Omental fat pad (tissue), 4 donors: ENCODE results near the gene DRD4. TPM values are rescaled to one million over a fixed set of nuclear protein-coding genes. Genes with fewer than 3 reads are reported as not detected.

Experiments
- ATAC-seq: fragments of 150-250 bp; one replicate; pipeline ENCODE4 v1.9.1; 2016; ENCODE audit warnings: mild to moderate bottlenecking, moderate library complexity; ENCODE audit not compliant: low FRiP score
- DNase-seq: peaks from one replicate; pipeline ENCODE4 v3.0.0-alpha.2; 2019; ENCODE audit warnings: low spot score
- CTCF ChIP-seq, 3 donors: fragments of 450-650 bp; IDR thresholded peaks; one replicate each; pipeline ENCODE4 v1.5.1; 2016 to 2017; ENCODE audit warnings: antibody characterized with exemption in 3 of 3, mild to moderate bottlenecking in 3 of 3, moderate library complexity in 2 of 3
- total RNA-seq, 4 donors: library from RNA; depleted of rRNA; stranded (reverse); fragments of >200 nt; gene quantifications; one replicate each; pipeline ENCODE4 v1.1.0, GENCODE V29; 2016

Gene DRD4
- total RNA-seq, 4 donors from 2014 or later, result 0.50 TPM; not detected in 3

- no peak for TF ChIP-seq CTCF (IDR thresholded peaks at IDR 0.05)
- ATAC-seq (no peak), DNase-seq (no peak)
Observed at GRCh38 chr11:623999-624704, 12.9 kb upstream of the DRD4 start.

DNA sequence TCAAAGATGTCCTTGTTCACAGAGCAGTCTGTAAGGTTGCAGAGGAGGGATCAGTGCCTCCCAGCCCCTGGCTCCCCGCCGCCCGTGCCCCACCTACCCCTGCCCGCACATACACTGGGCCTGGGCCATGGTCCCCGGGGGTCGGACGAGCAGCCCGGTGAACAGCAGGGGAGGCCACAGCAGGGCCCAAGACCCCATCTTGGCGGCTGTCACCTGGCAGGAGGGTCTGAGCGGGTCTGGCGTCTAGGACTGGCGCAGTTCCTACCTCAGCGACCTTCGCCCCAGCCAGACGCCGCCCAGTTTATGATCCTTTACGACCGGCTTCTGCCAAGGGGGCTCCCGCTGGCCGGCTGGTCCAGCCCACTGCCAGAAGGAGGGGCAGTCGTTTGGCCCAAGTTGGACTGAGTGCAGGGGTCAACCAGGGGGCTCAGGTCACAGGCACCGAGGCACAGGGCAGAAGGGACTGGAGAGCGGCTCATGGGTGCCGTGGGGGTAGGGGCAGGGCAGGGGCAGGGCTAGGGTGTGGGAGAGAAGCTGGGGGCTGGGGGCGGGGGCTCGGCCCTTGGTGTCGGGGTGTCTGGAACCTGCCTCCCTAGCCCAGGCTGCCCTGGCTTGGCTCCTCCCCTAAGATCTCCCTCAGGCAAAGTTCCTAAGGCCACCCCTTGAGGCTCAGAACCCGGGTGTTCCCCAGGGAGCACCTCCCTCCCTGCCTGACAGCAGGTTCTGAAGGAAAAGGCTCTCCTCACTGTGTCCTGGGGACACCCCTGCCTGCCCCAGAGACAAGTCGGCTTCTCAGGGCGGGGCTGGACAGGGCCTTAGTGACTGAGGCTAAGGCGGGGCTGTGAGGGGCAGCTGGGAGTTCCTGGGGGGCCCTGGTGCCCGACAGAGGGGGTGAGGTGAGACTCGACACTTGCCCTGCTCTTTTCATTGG is 12.1 kb upstream of the DRD4 start, which contains the start of gene CDHR5:
Gene CDHR5, minus strand, starts transcription at position 251 of the 931 bp plus-strand sequence. Its CDS starts 53 bp downstream, at position 198.
- no peak for TF ChIP-seq CTCF (IDR thresholded peaks at IDR 0.05)
- DNase-seq, result no peak
- no peak for ATAC-seq

GRCh38 chr11:625636-626268 is 11.3 kb upstream of the DRD4 start:
- no peak for DNase-seq

DNA sequence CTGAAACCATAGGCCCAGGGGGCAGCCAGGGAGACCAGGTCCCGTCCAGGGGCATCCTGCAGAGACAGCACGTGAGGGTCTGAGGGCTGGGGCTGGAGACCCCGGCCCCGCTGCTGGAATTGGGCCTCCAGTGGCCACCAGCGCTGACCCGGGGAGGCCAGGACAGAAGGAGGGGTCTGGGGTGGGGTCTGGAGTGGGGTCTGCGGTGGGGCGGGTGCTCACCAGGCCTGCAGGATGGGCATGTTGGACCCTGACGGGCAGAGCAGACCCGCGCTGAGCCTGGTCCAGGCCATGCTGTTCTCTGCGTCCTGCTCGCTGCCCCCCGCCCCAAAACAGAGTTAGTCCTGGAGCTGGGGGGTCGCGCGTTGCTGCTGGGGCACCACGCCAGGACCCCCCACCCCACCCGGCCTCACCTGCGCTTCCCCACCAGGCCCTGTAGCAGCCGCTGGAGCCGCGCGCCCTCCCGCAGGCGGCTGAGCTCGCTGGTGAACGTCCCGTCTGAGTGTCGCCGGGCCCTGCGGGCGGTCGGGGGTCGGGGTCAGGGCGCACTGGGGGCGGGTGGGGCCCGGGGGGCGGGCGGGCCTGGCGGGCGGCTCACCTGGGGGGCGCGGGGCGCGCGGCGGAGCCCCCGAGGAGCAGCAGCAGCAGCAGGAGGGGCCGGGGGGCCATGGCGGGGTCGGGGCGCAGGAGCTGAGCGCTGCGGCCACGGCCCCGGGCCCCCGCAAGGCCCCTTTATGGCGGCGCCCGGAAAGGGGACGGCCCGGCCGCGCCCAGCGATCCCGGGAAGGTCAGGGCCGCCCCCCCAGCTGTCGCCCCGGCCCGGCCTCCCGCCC is 10.4 kb upstream of the DRD4 start, which contains the start of gene SCT:
Gene SCT, minus strand, starts transcription at position 707 of the 833 bp plus-strand sequence. Its CDS starts 38 bp downstream, at position 669.
- no peak for TF ChIP-seq CTCF (IDR thresholded peaks at IDR 0.05)
- DNase-seq, result no peak
- ATAC-seq, result no peak

More at GRCh38 chr11:625636-626268, 11.3 kb upstream of the DRD4 start:
- no peak for ATAC-seq
- TF ChIP-seq CTCF (IDR thresholded peaks at IDR 0.05), result no peak

DNA sequence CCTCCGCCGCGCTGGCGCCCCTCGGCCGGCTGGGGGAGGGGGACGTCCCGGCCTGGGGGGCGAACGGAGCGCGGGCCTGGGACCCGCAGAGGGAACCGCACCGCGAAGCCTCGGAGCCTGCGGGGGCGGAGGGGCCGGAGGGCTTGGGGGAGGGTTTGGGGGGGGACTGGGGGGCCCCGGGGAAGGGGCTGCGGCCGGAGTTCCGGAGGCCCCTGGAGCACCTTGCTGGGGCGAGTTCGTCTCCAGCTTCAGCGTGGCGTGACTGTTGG is 9.8 kb upstream of the DRD4 start:
- DNase-seq (no peak), ATAC-seq (no peak)
- TF ChIP-seq CTCF (IDR thresholded peaks at IDR 0.05), result no peak

- ATAC-seq, result no peak
- TF ChIP-seq CTCF (IDR thresholded peaks at IDR 0.05), result no peak
- no peak for DNase-seq
Observed at GRCh38 chr11:628056-628455, 9.0 kb upstream of the DRD4 start.
